ENCODE data around the gene TMEM212. TPM values are rescaled to one million over a fixed set of nuclear protein-coding genes. Genes with fewer than 3 reads are reported as not detected.
"Not testable (repeated sequence)": the region's sequence is repeated elsewhere in the genome, so short reads cannot be mapped to it uniquely, and the experiment has no call there.

Gene TMEM212
- total RNA-seq, 1 donor from 2014 or later, result not detected

GRCh38 chr3:171851660-171852058 is 8.5 kb downstream of the TMEM212 start:
- Mint-ChIP-seq H3K27me3 (ENCODE audit: unreplicated experiment) (no peaks in the 10 kb centered on the region), H3K27ac (ENCODE audit: unreplicated experiment) (no peak overlapping the region), H3K4me3 (ENCODE audit: unreplicated experiment) (no peak overlapping the region), H3K4me1 (ENCODE audit: low read depth, unreplicated experiment) (no peaks in the 10 kb centered on the region), H3K9me3 (ENCODE audit: unreplicated experiment) (no peaks in the 10 kb centered on the region), H3K36me3 (ENCODE audit: unreplicated experiment) (peaks cover 19% of the 10 kb centered on the region)
- no peak for TF ChIP-seq CTCF (IDR thresholded peaks at IDR 0.05; ENCODE audit: partially characterized antibody, unreplicated experiment)
- DNase-seq, result no peak

- H3K4me1 Mint-ChIP-seq (ENCODE audit: low read depth, unreplicated experiment), result no peaks in the 10 kb centered on the region
- H3K9me3 Mint-ChIP-seq (ENCODE audit: unreplicated experiment), result no peaks in the 10 kb centered on the region
- H3K27ac Mint-ChIP-seq (ENCODE audit: unreplicated experiment), result no peak overlapping the region
- no peaks in the 10 kb centered on the region for H3K27me3 Mint-ChIP-seq (ENCODE audit: unreplicated experiment)
- H3K4me3 Mint-ChIP-seq (ENCODE audit: unreplicated experiment), result no peak overlapping the region
- TF ChIP-seq CTCF (IDR thresholded peaks at IDR 0.05; ENCODE audit: partially characterized antibody, unreplicated experiment), result no peak
- DNase-seq, result no peak
- peaks cover 19% of the 10 kb centered on the region for H3K36me3 Mint-ChIP-seq (ENCODE audit: unreplicated experiment)
These were observed 11.6 kb downstream of the TMEM212 start for GRCh38 chr3:171854649-171855305.

- not testable (repeated sequence) for H3K4me1 Mint-ChIP-seq (ENCODE audit: low read depth, unreplicated experiment); H3K4me3 Mint-ChIP-seq (ENCODE audit: unreplicated experiment); H3K9me3 Mint-ChIP-seq (ENCODE audit: unreplicated experiment)
These were observed 15.6 kb downstream of the TMEM212 start for GRCh38 chr3:171858770-171859169.

GRCh38 chr3:171860830-171861535 is 17.8 kb downstream of the TMEM212 start:
- no peaks in the 10 kb centered on the region for H3K4me1 Mint-ChIP-seq (ENCODE audit: low read depth, unreplicated experiment)
- H3K9me3 Mint-ChIP-seq (ENCODE audit: unreplicated experiment), result no peaks in the 10 kb centered on the region
- H3K36me3 Mint-ChIP-seq (ENCODE audit: unreplicated experiment), result no peaks in the 10 kb centered on the region
- no peaks in the 10 kb centered on the region for H3K27me3 Mint-ChIP-seq (ENCODE audit: unreplicated experiment)
- TF ChIP-seq CTCF (IDR thresholded peaks at IDR 0.05; ENCODE audit: partially characterized antibody, unreplicated experiment), result no peak
- no peak overlapping the region for H3K4me3 Mint-ChIP-seq (ENCODE audit: unreplicated experiment)
- no peak overlapping the region for H3K27ac Mint-ChIP-seq (ENCODE audit: unreplicated experiment)
- DNase-seq, result no peak

More at GRCh38 chr3:171858770-171859169, 15.6 kb downstream of the TMEM212 start:
- not testable (repeated sequence) for DNase-seq; H3K27ac Mint-ChIP-seq (ENCODE audit: unreplicated experiment); H3K36me3 Mint-ChIP-seq (ENCODE audit: unreplicated experiment); H3K27me3 Mint-ChIP-seq (ENCODE audit: unreplicated experiment)

GRCh38 chr3:171862392-171862791 is 19.2 kb downstream of the TMEM212 start:
- no peak for TF ChIP-seq CTCF (IDR thresholded peaks at IDR 0.05; ENCODE audit: partially characterized antibody, unreplicated experiment)
- no peak overlapping the region for H3K27ac Mint-ChIP-seq (ENCODE audit: unreplicated experiment)

More at GRCh38 chr3:171862392-171862791, 19.2 kb downstream of the TMEM212 start:
- H3K36me3 Mint-ChIP-seq (ENCODE audit: unreplicated experiment), result no peaks in the 10 kb centered on the region
- H3K4me3 Mint-ChIP-seq (ENCODE audit: unreplicated experiment), result no peak overlapping the region
- no peaks in the 10 kb centered on the region for H3K4me1 Mint-ChIP-seq (ENCODE audit: low read depth, unreplicated experiment)
- DNase-seq, result no peak
- no peaks in the 10 kb centered on the region for H3K27me3 Mint-ChIP-seq (ENCODE audit: unreplicated experiment)
- H3K9me3 Mint-ChIP-seq (ENCODE audit: unreplicated experiment), result no peaks in the 10 kb centered on the region

All from glutamatergic neuron (in vitro differentiated cells).